ENCODE results near the gene AFAP1. TPM values are rescaled to one million over a fixed set of nuclear protein-coding genes. Genes with fewer than 3 reads are reported as not detected.

AFAP1 gene
- total and polyA plus RNA-seq, 2 of the 8 experiments (the other 6 are each of a cell fraction or from before 2014, with no cell fraction given): 3.6 to 18.2 TPM

DNA sequence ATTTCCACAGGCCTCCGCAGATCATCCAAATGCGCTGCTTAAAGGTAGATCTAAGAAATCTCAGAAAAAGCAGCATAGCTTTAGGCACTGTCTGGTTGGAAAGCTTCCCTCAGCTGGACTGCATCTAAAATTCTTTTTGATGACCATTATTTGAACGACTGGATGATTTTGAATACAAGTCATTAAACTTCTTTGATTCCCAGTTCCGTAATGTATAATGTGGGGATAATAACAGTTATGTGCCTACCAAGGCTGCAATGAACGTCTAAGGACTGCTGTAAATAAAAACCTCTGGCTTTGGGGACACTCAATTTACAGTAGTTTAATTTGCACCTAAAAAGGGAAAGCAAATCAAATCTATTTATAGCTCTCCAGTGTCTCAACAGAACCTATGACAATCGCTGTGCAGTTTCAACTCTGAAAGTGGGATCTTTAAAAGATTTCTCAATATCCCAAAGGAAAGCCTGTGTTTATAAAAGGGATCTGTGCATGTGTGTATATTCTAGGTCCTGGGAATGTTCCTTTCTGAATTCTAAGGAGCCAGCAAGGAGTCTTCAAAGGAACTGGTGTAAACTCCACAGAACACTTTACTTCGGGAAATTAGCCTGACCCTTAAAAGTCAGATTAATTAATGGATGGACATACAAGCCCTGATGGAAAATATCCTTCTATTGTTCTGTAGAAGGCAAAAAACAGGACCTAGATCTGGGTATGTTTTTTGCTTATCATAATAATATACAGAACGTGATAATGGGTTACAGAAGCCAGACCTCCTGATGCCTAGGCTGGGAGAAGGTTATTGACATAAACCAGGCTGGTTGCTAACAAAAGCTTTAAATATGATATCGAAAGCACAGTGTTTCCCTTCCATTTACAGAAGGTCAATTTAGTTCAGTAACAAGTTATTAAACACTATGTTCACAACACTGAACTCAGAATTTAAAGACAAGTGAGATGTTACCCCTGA lies 53.4 kb downstream of the AFAP1 start:
- Histone ChIP-seq H3K56ac (replicated peaks; ENCODE audit: insufficient read length, low read depth, low read length) (no peak overlapping the region), H3K4ac (replicated peaks; ENCODE audit: insufficient read length, low read depth, low read length) (no peak overlapping the region), H2AK5ac (ENCODE audit: low read depth, low read length) (no peak overlapping the region), H4K20me1 (replicated peaks in 1 of 2; ENCODE audit: control insufficient read depth in 1 of 2, insufficient read depth in 2 of 2, low read length in 2 of 2) (no peaks in the 10 kb centered on the region), H3K18ac (ENCODE audit: extremely low read depth, low read length) (no peak overlapping the region), H3K14ac (ENCODE audit: insufficient read length) (no peak overlapping the region), H4K8ac (ENCODE audit: extremely low read depth, insufficient read depth, low read length) (no peak overlapping the region), H2BK15ac (ENCODE audit: low read length) (no peak overlapping the region), H4K91ac (replicated peaks; ENCODE audit: insufficient read length, low read length) (no peak overlapping the region), H3K27ac (ENCODE audit: low read depth, low read length) (no peak overlapping the region), H3K4me1 (replicated peaks in 1 of 4; ENCODE audit: control insufficient read depth in 3 of 4, insufficient read depth in 4 of 4, low read length in 3 of 4) (peaks cover 0 to 6% (median 2%) of the 10 kb centered on the region in 4 experiments; a peak in 4 of 7 replicates), H3K27me3 (replicated peaks in 1 of 4; ENCODE audit: control insufficient read depth in 3 of 4, extremely low read depth in 1 of 4, insufficient read depth in 3 of 4, low read length in 3 of 4) (no peaks in the 10 kb centered on the region), H2BK120ac (replicated peaks; ENCODE audit: low read depth, low read length) (no peak overlapping the region), H3K23me2 (ENCODE audit: low read depth, low read length) (no peaks in the 10 kb centered on the region), H2BK20ac (ENCODE audit: low read length) (no peak overlapping the region), H3K9ac (replicated peaks in 1 of 4; ENCODE audit: extremely low read depth in 1 of 4, low read depth in 3 of 4, low read length in 3 of 4) (no peak overlapping the region), H2BK12ac (ENCODE audit: low read depth, low read length) (no peak overlapping the region), H3K9me3 (ENCODE audit: insufficient read depth in 2 of 2, low read depth in 1 of 2, low read length in 1 of 2) (no peaks in the 10 kb centered on the region; a peak in 1 of 4 replicates), H3K79me2 (ENCODE audit: control insufficient read depth in 1 of 2, insufficient read depth in 2 of 2, low read length in 2 of 2) (peaks cover 0 to 66% of the 10 kb centered on the region in 2 experiments; a peak in 2 of 4 replicates), H3K4me2 (ENCODE audit: insufficient read depth in 1 of 2, low read depth in 2 of 2, low read length in 2 of 2) (no peak overlapping the region), H4K5ac (ENCODE audit: insufficient read length, low read depth, low read length) (no peak overlapping the region), H3K79me1 (ENCODE audit: low read depth, low read length) (no peaks in the 10 kb centered on the region; the same call in 1 of the 2 replicates), H3K36me3 (ENCODE audit: control insufficient read depth in 2 of 4, insufficient read depth in 4 of 4, low read length in 3 of 4) (no peaks in the 10 kb centered on the region), H3K4me3 (ENCODE audit: extremely low read depth in 1 of 4, insufficient read depth in 2 of 4, low read depth in 3 of 4, low read length in 4 of 4) (no peak overlapping the region), H3K23ac (ENCODE audit: insufficient read length) (no peak overlapping the region), H2BK5ac (ENCODE audit: low read depth, low read length) (no peak overlapping the region), H2AFZ (ENCODE audit: low read length) (no peak overlapping the region)
- 83% methylated on average over 9 of the region's 9 CpGs; no CpG with 5 or more reads in 1 of the 2 experiments for WGBS, 2 experiments (ENCODE audit: extremely low coverage in 1 of 2, insufficient coverage in 1 of 2, insufficient read length in 1 of 2, insufficient replicate concordance in 2 of 2, low coverage in 1 of 2, low lambda C conversion rate in 2 of 2, missing lambda C conversion rate in 1 of 2)
- CTCF ChIA-PET (ENCODE audit: partially characterized antibody): interaction anchor here (1.0 to 3.0 kb wide), 4 partner anchors 9 to 60 kb away, joined by 3 to 14 read pairs (median 4); no protein-coding TSS in a partner anchor
- FAIRE-seq (no peak), DNase-seq (ENCODE audit: low read depth in 1 of 2, low spot score in 2 of 2) (no peak)
- POLR2A ChIA-PET (ENCODE audit: partially characterized antibody): interaction anchor here (0.6 kb wide), 1 partner anchor 23 kb away, joined by 3 read pairs; no protein-coding TSS in a partner anchor

All from H1 (cell line).